ENCODE data around the gene EFHD1.
"Not testable (repeated sequence)": the region's sequence is repeated elsewhere in the genome, so short reads cannot be mapped to it uniquely, and the experiment has no call there.

EFHD1 gene

GRCh38 chr2:232696609-232697058 lies 63.2 kb downstream of the EFHD1 start:
- DNase-seq (ENCODE audit: low spot score), result no peak

- DNase-seq (ENCODE audit: low spot score), result peak; percentile 99
Measured at GRCh38 chr2:232697059-232697806, 63.8 kb downstream of the EFHD1 start, which contains the start of gene GIGYF2. Gene GIGYF2, plus strand, starts transcription at chr2:232697331. Its CDS starts 37,867 bp downstream, at chr2:232735198.

GRCh38 chr2:232697807-232698110 lies 64.4 kb downstream of the EFHD1 start:
- DNase-seq (ENCODE audit: low spot score), result no peak

GRCh38 chr2:232698556-232699091 lies 65.2 kb downstream of the EFHD1 start:
- DNase-seq (ENCODE audit: low spot score), result no peak

GRCh38 chr2:232699110-232699509 lies 65.7 kb downstream of the EFHD1 start:
- DNase-seq (ENCODE audit: low spot score), result no peak

- DNase-seq (ENCODE audit: low spot score), result no peak
Measured at GRCh38 chr2:232700154-232700553, 66.8 kb downstream of the EFHD1 start.

GRCh38 chr2:232707076-232707475 lies 73.7 kb downstream of the EFHD1 start:
- no peak for DNase-seq (ENCODE audit: low spot score)

GRCh38 chr2:232713505-232713904 lies 80.1 kb downstream of the EFHD1 start:
- no peak for DNase-seq (ENCODE audit: low spot score)

- DNase-seq (ENCODE audit: low spot score), result no peak
Measured at GRCh38 chr2:232714969-232715368, 81.6 kb downstream of the EFHD1 start.

- DNase-seq (ENCODE audit: low spot score), result not testable (repeated sequence)
Measured at GRCh38 chr2:232720056-232720455, 86.7 kb downstream of the EFHD1 start.

GRCh38 chr2:232721261-232721660 lies 87.9 kb downstream of the EFHD1 start:
- DNase-seq (ENCODE audit: low spot score), result no peak

GRCh38 chr2:232721882-232722281 lies 88.5 kb downstream of the EFHD1 start:
- DNase-seq (ENCODE audit: low spot score), result no peak

GRCh38 chr2:232723027-232723426 lies 89.6 kb downstream of the EFHD1 start:
- DNase-seq (ENCODE audit: low spot score), result no peak

GRCh38 chr2:232728785-232729184 lies 95.4 kb downstream of the EFHD1 start:
- DNase-seq (ENCODE audit: low spot score), result no peak

- DNase-seq (ENCODE audit: low spot score), result no peak
Measured at GRCh38 chr2:232731470-232731869, 98.1 kb downstream of the EFHD1 start.
